Immature natural killer cell (primary cell): Measurements from ENCODE around the gene SMAD2. TPM values are rescaled to one million over a fixed set of nuclear protein-coding genes. Genes with fewer than 3 reads are reported as not detected.

ENCODE experiments used
- DNase-seq, 3 donors: peaks; one replicate each; pipeline ENCODE4 v3.0.0; 2022; ENCODE audit warnings: mixed read lengths in 1 of 3
- H3K27ac Mint-ChIP-seq, 6 donors: one replicate each; pipeline ENCODE4 v1.8.0; 2020; ENCODE audit warnings: mixed read lengths in 6 of 6, mild to moderate bottlenecking in 5 of 6, inconsistent platforms in 4 of 6, moderate library complexity in 3 of 6
- H3K27me3 Mint-ChIP-seq, 3 donors: one replicate each; pipeline ENCODE4 v1.8.0; 2020 to 2021; ENCODE audit warnings: low read depth in 3 of 3, mild to moderate bottlenecking in 3 of 3, mixed read lengths in 3 of 3, moderate library complexity in 3 of 3, inconsistent platforms in 1 of 3
- H3K36me3 Mint-ChIP-seq, 3 donors: one replicate each; pipeline ENCODE4 v1.8.0; 2020; ENCODE audit warnings: mixed read lengths in 3 of 3, inconsistent platforms in 2 of 3, mild to moderate bottlenecking in 2 of 3
- H3K4me1 Mint-ChIP-seq, 2 donors: one replicate each; pipeline ENCODE4 v1.8.0; 2020; ENCODE audit warnings: inconsistent platforms in 2 of 2, mild to moderate bottlenecking in 2 of 2, mixed read lengths in 2 of 2, moderate library complexity in 1 of 2
- H3K4me3 Mint-ChIP-seq, 5 donors: one replicate each; pipeline ENCODE4 v1.8.0; 2020; ENCODE audit warnings: mild to moderate bottlenecking in 5 of 5, mixed read lengths in 5 of 5, inconsistent platforms in 3 of 5, moderate library complexity in 3 of 5
- H3K9me3 Mint-ChIP-seq, 6 donors: one replicate each; pipeline ENCODE4 v1.8.0; 2020; ENCODE audit warnings: mild to moderate bottlenecking in 6 of 6, mixed read lengths in 6 of 6, inconsistent platforms in 4 of 6, moderate library complexity in 3 of 6
- polyA plus RNA-seq, 3 donors: library from polyadenylated mRNA; unstranded; fragments of 300-500 nt; fragmentation: Illumina TruSeq; gene quantifications; one replicate each; pipeline ENCODE4 v1.2.3, GENCODE V29; 2021

SMAD2 gene
- polyA plus RNA-seq, 3 donors from 2014 or later, result 81.4 to 123 (median 112) TPM

DNA sequence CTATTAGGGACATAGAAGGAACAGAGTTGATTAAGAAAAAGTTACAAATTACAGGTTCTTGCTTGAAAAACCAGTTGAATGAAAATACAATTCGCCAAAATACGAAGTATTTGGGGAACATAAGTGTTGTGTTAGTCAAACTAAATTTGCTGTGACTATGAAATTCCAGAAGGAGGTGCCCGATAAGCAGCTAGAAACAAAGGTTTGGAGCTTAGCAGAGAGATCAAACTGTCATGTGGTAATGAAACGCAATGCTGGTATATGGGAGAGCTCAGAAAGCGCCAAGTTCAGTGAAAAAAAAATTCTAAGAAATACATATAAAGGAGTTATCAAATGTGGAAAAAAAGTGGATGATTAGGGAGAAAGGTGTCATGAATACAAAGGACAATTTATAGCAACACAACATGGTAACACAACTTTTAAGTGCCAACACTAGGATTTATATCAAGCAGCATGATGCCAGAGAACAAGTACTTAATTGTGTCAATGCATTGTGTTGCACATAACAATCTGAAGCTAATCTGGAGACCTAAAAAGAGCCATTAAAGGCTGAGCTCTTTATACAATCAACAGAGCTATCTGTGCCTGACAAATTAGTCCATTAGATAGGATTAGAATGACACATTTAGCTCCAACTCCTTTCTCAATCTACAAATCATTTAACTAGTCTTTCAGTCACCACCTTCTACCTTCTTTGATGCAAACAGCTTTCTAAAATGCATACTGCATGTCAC lies 31.2 kb downstream of the SMAD2 start:
- Mint-ChIP-seq H3K27me3 (peaks cover 0 to 1% (median 0%) of the 10 kb centered on the region in 3 donors), H3K4me3 (no peak overlapping the region), H3K9me3 (no peaks in the 10 kb centered on the region), H3K4me1 (peaks cover 75 to 99% of the 10 kb centered on the region in 2 donors), H3K36me3 (peaks cover 6 to 15% (median 15%) of the 10 kb centered on the region in 3 donors), H3K27ac (peak overlapping the region in 3 of 6 donors; percentile 3 to 53 (median 22))
- no peak for DNase-seq

DNA sequence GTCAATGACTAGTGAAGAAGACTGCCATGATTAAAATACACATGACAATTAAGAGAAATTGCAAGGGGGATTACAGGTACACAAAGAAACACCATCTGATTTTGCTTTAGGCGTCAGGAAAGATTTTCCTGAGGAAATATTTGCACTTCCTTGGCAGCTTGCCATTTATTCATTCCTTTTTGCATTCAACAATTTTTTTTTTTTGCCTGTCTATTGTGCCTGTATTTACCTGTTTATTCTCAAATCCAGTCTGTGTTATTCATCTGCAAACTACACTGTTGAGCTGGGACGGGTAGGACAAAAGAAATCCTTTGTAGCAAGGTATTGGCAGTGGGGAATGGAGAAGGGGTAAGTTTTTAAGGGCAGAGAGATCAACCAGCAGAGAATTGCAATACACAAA lies 31.8 kb downstream of the SMAD2 start:
- Mint-ChIP-seq H3K9me3 (no peaks in the 10 kb centered on the region), H3K27me3 (peaks cover 0 to 1% (median 0%) of the 10 kb centered on the region in 3 donors), H3K27ac (peak overlapping the region in 1 of 6 donors; percentile 61), H3K36me3 (peaks cover 7 to 13% (median 12%) of the 10 kb centered on the region in 3 donors), H3K4me3 (no peak overlapping the region), H3K4me1 (peaks cover 76 to 99% of the 10 kb centered on the region in 2 donors)
- DNase-seq, result no peak

DNA sequence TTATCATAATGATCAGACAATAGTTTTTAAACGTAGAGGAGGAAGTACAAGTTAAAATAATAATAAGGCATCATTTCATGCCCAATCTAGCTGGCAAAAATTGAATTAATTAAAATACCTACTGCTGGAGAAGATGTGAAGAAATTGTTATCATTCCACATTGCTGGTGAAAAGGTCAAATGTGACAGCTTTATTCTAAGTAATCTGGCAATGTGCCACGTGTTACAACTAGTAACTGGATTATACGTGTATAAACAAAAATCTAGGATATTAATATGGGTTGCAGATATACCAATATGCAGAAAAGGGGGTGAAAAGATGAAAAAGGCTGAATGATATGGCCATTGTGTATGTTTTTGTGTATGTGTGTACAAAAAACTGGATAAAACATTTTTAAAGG lies 32.4 kb downstream of the SMAD2 start:
- H3K4me1 Mint-ChIP-seq, result peaks cover 72 to 97% of the 10 kb centered on the region in 2 donors
- H3K4me3 Mint-ChIP-seq, result no peak overlapping the region
- no peaks in the 10 kb centered on the region for H3K9me3 Mint-ChIP-seq
- H3K27me3 Mint-ChIP-seq, result peaks cover 0 to 1% (median 0%) of the 10 kb centered on the region in 3 donors
- no peak overlapping the region for H3K27ac Mint-ChIP-seq
- no peak for DNase-seq
- peaks cover 7 to 9% (median 8%) of the 10 kb centered on the region in 3 donors for H3K36me3 Mint-ChIP-seq

DNA sequence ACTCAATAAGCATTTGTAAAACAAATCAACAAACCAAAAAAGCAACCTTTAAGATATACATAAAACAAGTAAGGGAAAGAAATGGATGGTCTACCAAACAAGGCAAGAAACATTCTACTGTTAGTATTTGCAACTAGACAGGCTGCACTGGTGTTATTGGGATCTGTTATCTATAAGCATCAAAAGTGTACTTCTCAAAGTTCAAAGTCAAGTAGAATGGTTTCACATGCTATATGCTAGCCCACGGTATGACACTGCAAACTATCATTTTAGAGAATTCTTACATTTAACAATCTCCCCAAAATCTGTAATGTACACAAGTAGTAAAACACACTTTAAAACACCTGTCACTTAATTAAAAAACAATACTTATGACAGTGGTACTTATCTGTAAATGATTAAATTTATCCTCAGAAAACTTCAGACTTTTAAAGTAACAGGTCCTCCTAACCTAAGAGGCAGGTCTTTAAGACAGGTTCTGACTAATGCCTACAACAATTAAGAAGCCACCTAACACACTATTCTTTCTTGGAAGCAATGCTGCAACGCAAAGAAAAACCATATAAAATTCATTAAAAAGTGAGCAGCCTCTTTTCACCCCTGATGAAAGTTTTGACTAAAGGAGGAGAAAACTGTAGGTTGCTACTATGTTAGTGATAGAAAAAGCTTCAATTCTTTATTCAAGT lies 34.8 kb downstream of the SMAD2 start:
- Mint-ChIP-seq H3K9me3 (no peaks in the 10 kb centered on the region), H3K27me3 (peaks cover 0 to 1% (median 0%) of the 10 kb centered on the region in 3 donors), H3K4me3 (no peak overlapping the region), H3K4me1 (peaks cover 52 to 78% of the 10 kb centered on the region in 2 donors), H3K27ac (no peak overlapping the region), H3K36me3 (peaks cover 7 to 9% (median 8%) of the 10 kb centered on the region in 3 donors)
- no peak for DNase-seq

DNA sequence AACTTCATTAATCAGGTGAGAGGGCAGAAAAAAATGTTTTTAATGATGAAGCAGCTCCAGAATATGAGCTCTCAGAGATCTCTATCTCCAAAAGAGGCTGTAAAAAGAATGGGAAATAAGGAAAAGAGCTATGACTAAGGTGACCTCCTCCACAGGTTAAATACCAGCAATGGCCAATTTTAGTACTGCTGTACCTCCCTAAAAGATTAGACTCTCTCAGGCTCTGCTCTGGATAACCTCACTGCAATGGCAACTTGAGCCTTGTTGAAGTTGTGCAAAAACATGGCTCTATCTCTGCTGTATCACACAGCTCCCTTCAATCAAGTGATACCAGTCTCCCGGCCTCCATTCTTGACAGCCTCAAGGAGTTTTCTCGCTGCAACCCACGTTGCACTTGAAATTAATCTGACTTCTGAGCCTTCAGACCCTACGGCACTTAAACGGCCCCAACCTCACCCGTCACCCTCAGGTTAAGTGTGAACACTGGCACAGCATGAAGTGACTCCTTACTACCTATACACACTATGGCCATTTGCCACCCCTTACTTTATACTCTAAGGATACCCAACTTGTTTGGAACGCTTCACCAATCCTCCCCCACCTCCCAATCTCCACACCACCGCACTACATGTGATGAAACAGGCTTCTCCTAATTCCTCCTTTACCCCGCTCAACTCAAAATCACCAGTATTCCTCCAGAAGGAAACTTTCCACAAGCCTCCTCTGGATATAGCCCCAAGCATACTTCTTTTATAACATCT lies 36.3 kb downstream of the SMAD2 start:
- Mint-ChIP-seq H3K27ac (peak overlapping the region in 5 of 6 donors; percentile 0 to 50 (median 29)), H3K9me3 (no peaks in the 10 kb centered on the region), H3K4me1 (peaks cover 43 to 66% of the 10 kb centered on the region in 2 donors), H3K36me3 (peaks cover 7 to 9% (median 8%) of the 10 kb centered on the region in 3 donors), H3K4me3 (no peak overlapping the region), H3K27me3 (peaks cover 0 to 1% (median 0%) of the 10 kb centered on the region in 3 donors)
- no peak for DNase-seq

DNA sequence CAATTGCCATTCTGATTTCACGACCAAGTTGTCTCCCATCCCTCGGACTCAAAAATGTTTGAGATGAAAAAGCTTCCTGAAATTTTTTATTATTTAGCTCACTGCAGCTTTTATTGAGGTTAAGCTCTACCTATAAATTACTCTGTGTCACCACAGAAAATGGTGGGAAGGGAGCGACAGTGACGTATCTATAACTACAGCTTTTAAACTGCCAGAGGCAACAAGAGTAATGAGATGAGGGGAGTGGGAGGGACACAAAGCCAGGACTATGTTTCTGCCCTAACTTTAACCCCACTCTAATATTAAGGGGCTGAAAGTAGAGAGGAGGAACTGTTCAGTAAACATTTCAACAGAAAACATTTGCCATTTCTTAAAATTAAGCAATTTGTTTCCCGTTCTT lies 37.4 kb downstream of the SMAD2 start:
- H3K4me3 Mint-ChIP-seq, result no peak overlapping the region
- no peaks in the 10 kb centered on the region for H3K9me3 Mint-ChIP-seq
- H3K36me3 Mint-ChIP-seq, result peaks cover 8 to 16% (median 9%) of the 10 kb centered on the region in 3 donors
- H3K27ac Mint-ChIP-seq, result peak overlapping the region in 1 of 6 donors; percentile 6
- H3K4me1 Mint-ChIP-seq, result peaks cover 47 to 66% of the 10 kb centered on the region in 2 donors
- no peak for DNase-seq
- peaks cover 0 to 2% (median 1%) of the 10 kb centered on the region in 3 donors for H3K27me3 Mint-ChIP-seq

DNA sequence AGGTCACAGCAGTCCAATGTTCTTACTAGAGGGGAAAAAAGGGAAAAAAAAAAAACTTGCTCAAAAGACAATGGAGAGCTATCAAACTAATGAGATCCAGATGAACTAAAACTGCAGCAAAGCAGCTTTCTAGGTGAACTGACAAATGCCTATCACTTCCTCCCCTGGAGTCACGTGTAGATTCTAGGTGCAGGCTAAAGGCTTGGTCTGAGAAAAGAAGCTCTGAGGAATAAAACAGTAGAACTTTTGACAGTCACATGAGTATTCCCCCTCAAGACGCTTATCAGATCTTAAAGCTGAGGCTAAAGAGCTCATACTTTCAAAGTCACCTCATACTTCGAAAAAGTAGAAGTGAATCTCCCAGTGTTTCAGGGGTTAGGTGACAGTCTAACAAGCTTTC lies 42.3 kb downstream of the SMAD2 start:
- Mint-ChIP-seq H3K27ac (peak overlapping the region in 2 of 6 donors; percentile 8 to 70), H3K4me1 (peaks cover 37 to 67% of the 10 kb centered on the region in 2 donors), H3K36me3 (peaks cover 0 to 14% (median 6%) of the 10 kb centered on the region in 3 donors), H3K4me3 (no peak overlapping the region), H3K9me3 (no peaks in the 10 kb centered on the region), H3K27me3 (peaks cover 0 to 2% (median 0%) of the 10 kb centered on the region in 3 donors)
- DNase-seq, result no peak

DNA sequence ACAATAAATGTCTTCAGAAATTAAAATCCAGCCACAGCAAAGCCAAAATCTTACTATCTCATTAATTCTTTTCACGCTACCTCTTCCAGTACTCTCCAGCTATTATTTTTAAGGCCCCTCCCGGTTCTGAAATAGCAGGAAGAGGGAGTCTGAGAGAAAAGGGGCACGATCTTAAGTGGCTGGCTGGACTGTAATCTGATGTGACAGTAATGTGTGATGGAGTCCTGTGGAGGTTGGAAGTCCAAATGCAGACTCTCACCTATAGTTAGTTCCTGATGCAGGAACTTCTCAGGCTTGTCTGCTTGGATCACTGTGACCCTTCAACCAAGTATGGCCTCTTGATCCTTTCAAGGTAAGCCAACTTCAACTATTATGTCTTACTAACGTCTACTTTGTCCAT lies 43.2 kb downstream of the SMAD2 start:
- Mint-ChIP-seq H3K27me3 (peaks cover 0 to 2% (median 0%) of the 10 kb centered on the region in 3 donors), H3K4me3 (no peak overlapping the region), H3K4me1 (peaks cover 37 to 72% of the 10 kb centered on the region in 2 donors), H3K27ac (peak overlapping the region in 2 of 6 donors; percentile 6 to 17), H3K9me3 (no peaks in the 10 kb centered on the region), H3K36me3 (peaks cover 0 to 14% (median 6%) of the 10 kb centered on the region in 3 donors)
- DNase-seq, result no peak

DNA sequence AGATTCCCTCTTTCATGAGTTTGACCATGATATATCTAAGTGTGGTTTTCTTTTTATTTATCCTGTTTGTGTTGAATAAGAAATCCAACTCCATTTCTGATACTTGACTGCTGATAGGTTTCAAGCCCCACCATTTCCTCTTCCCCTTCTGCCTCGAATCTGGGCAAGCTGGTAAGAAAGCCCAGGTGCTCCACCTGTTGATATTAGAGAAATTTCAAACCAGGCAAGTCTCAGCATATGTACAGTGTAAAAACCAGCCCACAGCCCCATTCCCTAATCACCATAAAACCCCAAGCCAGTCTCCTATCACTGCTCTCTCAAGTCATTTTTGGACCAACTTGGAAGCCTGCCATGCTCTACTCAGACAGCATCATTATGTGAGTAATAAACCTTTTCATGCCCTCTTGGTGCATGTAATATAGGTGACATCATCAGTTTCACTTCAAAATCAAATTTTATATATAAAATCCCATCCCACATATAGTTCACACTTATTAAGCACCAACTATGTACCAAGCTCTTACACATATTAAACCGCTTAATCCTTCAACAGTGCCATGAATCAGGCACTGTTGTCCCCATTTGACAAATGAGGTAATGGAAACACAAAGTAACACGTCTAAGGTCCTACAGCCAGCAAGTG lies 46.6 kb downstream of the SMAD2 start:
- Mint-ChIP-seq H3K27ac (peak overlapping the region in 3 of 6 donors; percentile 9 to 47 (median 11)), H3K36me3 (peaks cover 12 to 22% (median 20%) of the 10 kb centered on the region in 3 donors), H3K9me3 (no peaks in the 10 kb centered on the region), H3K4me1 (peaks cover 38 to 87% of the 10 kb centered on the region in 2 donors), H3K4me3 (no peak overlapping the region), H3K27me3 (peaks cover 0 to under 1% (median 0%) of the 10 kb centered on the region in 3 donors)
- DNase-seq, result no peak

DNA sequence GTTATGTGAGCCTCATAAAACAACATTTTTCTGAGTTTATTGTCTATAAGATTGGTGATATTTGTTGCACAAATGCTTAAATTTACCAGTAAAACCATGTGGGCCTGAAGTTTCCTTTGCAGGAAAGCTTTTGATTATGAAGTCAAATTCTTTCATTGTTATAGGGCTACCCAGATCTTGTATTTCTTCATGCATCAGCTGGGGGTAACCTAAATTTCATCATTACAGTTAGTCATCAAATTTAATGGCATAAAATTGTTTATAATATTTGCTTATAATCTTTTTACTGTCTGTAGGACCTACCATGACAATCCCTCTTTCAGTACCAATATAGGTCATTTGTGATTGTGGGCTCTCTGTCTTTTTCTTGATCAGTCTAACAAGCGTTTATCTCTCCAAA lies 47.8 kb downstream of the SMAD2 start:
- no peaks in the 10 kb centered on the region for H3K9me3 Mint-ChIP-seq
- DNase-seq, result no peak
- no peak overlapping the region for H3K4me3 Mint-ChIP-seq
- H3K36me3 Mint-ChIP-seq, result peaks cover 12 to 25% (median 16%) of the 10 kb centered on the region in 3 donors
- H3K27ac Mint-ChIP-seq, result peak overlapping the region in 1 of 6 donors; percentile 7
- no peaks in the 10 kb centered on the region for H3K27me3 Mint-ChIP-seq
- H3K4me1 Mint-ChIP-seq, result peaks cover 30 to 81% of the 10 kb centered on the region in 2 donors

DNA sequence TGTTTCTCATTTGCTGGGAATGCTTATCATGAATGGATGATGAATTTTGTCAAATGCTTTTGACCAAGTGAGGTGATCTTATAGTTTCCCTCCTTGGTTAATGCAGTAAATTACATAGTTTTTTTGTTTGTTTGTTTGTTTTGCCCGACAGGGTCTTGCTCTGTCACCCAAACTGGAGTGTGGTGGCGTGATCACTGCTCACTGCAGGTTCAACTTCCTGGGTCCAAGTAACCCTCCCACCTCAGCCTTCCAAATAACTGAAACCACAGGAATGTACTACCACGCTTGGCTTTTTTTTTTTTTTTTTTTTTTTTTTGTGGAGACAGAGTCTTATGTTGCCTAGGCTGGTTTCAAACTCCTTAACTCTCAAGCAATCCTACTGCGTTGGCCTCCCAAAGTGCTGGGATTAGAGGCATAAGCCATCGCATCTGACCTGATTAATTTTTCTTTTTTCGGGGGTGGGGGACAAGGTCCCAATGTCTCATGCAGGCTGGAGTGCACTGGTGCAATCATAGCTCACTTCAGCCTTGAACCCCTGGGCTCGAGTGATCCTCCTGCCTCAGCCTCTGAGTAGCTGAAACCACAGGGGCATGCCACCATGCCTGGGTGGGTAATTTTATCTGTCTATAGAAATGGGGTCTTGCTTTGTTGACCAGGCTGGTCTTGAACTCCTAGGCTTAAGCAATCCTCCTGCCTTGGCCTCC lies 48.6 kb downstream of the SMAD2 start:
- Mint-ChIP-seq H3K27ac (peak overlapping the region in 1 of 6 donors; percentile 7), H3K36me3 (peaks cover 12 to 25% (median 16%) of the 10 kb centered on the region in 3 donors), H3K9me3 (no peaks in the 10 kb centered on the region), H3K4me3 (no peak overlapping the region), H3K27me3 (no peaks in the 10 kb centered on the region), H3K4me1 (peaks cover 26 to 78% of the 10 kb centered on the region in 2 donors)
- DNase-seq, result no peak

DNA sequence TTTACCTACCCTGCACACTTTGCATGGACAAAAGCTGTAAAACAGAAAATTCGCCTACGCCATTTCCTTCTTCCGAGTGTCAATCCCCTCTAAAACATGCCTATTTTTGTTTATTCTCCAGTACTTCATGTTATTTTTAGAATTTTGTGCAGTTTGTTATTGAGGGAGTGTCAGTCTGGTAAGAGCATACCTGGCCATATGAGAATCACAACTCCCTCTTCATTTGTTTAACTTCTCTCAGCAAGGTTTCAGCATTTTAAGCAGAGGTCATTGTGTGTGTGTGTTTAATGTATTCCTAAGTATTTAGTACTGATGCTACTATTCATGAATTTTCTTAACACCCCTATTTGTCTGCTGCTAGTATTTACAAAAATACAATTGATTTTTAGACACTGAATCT lies 49.4 kb downstream of the SMAD2 start:
- H3K4me1 Mint-ChIP-seq, result peaks cover 27 to 78% of the 10 kb centered on the region in 2 donors
- no peak overlapping the region for H3K4me3 Mint-ChIP-seq
- H3K27ac Mint-ChIP-seq, result peak overlapping the region in 3 of 6 donors; percentile 9 to 46 (median 41)
- H3K36me3 Mint-ChIP-seq, result peaks cover 12 to 25% (median 16%) of the 10 kb centered on the region in 3 donors
- no peaks in the 10 kb centered on the region for H3K27me3 Mint-ChIP-seq
- DNase-seq, result no peak
- no peaks in the 10 kb centered on the region for H3K9me3 Mint-ChIP-seq
